Colonic mucosa (tissue), 4 donors: Measurements from ENCODE around the gene CFAP61. TPM values are rescaled to one million over a fixed set of nuclear protein-coding genes. Genes with fewer than 3 reads are reported as not detected.

Source experiments
- DNase-seq: peaks from one replicate; pipeline ENCODE4 v3.0.0-alpha.2; 2020
- H3K27ac ChIP-seq: fragments of 200-600 bp; one replicate; pipeline ENCODE4 v1.8.0; 2021
- H3K27me3 ChIP-seq: fragments of 200-600 bp; one replicate; pipeline ENCODE4 v1.8.0; 2021
- H3K36me3 ChIP-seq: fragments of 200-600 bp; one replicate; pipeline ENCODE4 v1.8.0; 2021
- H3K4me1 ChIP-seq: fragments of 200-600 bp; one replicate; pipeline ENCODE4 v1.8.0; 2021; ENCODE audit warnings: mild to moderate bottlenecking
- H3K4me3 ChIP-seq: fragments of 200-600 bp; one replicate; pipeline ENCODE4 v1.8.0; 2021
- H3K9ac ChIP-seq, 2 donors: one replicate each; pipeline ENCODE4 v1.7.0; 2013; ENCODE audit warnings: control low read depth in 2 of 2, low read depth in 2 of 2, low read length in 2 of 2
- H3K9me3 ChIP-seq: fragments of 200-600 bp; one replicate; pipeline ENCODE4 v1.8.0; 2021
- intact Hi-C: fragments of 100-400 bp; cut with DNase I; formaldehyde crosslinking; loops from one replicate; pipeline ENCODE4 v1.14.1; 2022
- total RNA-seq, 2 donors: library from RNA; stranded (reverse); fragmentation: NEBNext Ultra II Directional in 1 of 2; extraction: Animal tissue kit (Norgen Biotek cat#: 25700) in 1 of 2; gene quantifications; one replicate each; pipeline ENCODE4 v1.2.1, GENCODE V29; 2021
- TF ChIP-seq, protein P1 (sequence below): fragments of 200-600 bp; IDR thresholded peaks from one replicate; pipeline ENCODE4 v1.8.0; 2022; ENCODE audit warnings: antibody characterized with exemption, mild to moderate bottlenecking
- donor health status: healthy.
- donor health status: DM: no; HTN: no; CAD: no.
- donor health status: DM: no; HTN: no; CAD: no.

Gene CFAP61
- total RNA-seq, 2 donors from 2014 or later = 0.32 TPM; not detected in 1

DNA sequence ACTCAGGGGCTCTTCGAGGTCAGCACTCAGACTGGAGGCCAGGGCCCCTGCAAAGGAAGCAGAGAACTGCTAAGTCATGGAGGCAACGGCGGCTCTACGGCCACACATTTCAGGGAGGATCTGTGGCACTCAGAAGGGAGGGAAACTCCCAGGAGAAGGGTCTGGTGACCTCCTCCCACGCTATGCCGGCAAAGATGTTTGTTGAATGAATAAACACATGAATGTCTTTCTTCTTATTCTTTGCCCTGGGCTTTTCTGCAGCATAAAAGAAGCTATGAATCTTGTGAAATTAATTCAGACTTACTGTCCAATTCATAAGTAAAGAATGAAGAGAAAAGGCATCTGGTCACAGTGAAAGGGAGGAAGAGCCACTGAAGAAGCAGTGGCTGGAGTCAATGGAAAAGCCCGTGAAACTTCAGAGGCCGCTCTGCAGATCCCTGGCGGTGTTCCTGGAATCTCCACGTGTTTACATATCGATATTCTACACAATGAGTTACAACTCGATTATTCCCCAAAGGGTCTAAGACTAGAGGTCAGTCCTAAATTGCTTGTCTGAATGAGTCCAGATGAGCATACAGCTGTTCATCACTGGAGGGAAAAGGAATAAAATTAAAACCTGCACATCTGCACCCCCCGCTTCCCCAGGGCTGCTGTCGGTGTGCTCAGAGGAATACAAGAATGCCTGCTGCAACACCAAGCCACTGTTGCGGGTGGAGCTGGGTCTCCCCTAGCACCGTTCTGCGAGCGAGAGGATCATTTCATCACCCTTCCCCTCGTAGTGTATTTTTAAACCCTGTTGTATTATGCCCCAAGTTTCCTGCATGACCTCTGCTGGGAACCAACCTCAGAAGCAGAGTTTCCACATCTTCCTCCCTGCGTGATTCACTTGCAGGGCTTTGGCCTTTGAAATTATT is 341.1 kb downstream of the CFAP61 start:
- H3K27me3 ChIP-seq = no peaks in the 10 kb centered on the region
- H3K9ac ChIP-seq = no peak overlapping the region
- intact Hi-C loops = no loop called here
- no peak for DNase-seq
- TF ChIP-seq, protein P1, sequence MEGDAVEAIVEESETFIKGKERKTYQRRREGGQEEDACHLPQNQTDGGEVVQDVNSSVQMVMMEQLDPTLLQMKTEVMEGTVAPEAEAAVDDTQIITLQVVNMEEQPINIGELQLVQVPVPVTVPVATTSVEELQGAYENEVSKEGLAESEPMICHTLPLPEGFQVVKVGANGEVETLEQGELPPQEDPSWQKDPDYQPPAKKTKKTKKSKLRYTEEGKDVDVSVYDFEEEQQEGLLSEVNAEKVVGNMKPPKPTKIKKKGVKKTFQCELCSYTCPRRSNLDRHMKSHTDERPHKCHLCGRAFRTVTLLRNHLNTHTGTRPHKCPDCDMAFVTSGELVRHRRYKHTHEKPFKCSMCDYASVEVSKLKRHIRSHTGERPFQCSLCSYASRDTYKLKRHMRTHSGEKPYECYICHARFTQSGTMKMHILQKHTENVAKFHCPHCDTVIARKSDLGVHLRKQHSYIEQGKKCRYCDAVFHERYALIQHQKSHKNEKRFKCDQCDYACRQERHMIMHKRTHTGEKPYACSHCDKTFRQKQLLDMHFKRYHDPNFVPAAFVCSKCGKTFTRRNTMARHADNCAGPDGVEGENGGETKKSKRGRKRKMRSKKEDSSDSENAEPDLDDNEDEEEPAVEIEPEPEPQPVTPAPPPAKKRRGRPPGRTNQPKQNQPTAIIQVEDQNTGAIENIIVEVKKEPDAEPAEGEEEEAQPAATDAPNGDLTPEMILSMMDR = no peak
- no peaks in the 10 kb centered on the region for H3K36me3 ChIP-seq
- H3K4me1 ChIP-seq = no peaks in the 10 kb centered on the region
- H3K27ac ChIP-seq = no peak overlapping the region
- H3K4me3 ChIP-seq = no peak overlapping the region
- no peaks in the 10 kb centered on the region for H3K9me3 ChIP-seq

GRCh38 chr20:20395087-20395486 is 342.8 kb downstream of the CFAP61 start:
- TF ChIP-seq, protein P1 = no peak
- H3K36me3 ChIP-seq = no peaks in the 10 kb centered on the region
- no peak for DNase-seq
- no peak overlapping the region for H3K9ac ChIP-seq
- H3K4me1 ChIP-seq = no peaks in the 10 kb centered on the region
- no peaks in the 10 kb centered on the region for H3K27me3 ChIP-seq
- H3K27ac ChIP-seq = no peak overlapping the region
- H3K4me3 ChIP-seq = no peak overlapping the region
- intact Hi-C loops = no loop called here
- no peaks in the 10 kb centered on the region for H3K9me3 ChIP-seq

GRCh38 chr20:20395903-20396568 is 343.7 kb downstream of the CFAP61 start:
- H3K4me1 ChIP-seq = no peaks in the 10 kb centered on the region
- no peaks in the 10 kb centered on the region for H3K9me3 ChIP-seq
- no peaks in the 10 kb centered on the region for H3K27me3 ChIP-seq
- DNase-seq = no peak
- H3K9ac ChIP-seq = no peak overlapping the region
- H3K36me3 ChIP-seq = no peaks in the 10 kb centered on the region
- no peak overlapping the region for H3K27ac ChIP-seq
- H3K4me3 ChIP-seq = no peak overlapping the region
- intact Hi-C loops = no loop called here
- TF ChIP-seq, protein P1 = no peak

DNA sequence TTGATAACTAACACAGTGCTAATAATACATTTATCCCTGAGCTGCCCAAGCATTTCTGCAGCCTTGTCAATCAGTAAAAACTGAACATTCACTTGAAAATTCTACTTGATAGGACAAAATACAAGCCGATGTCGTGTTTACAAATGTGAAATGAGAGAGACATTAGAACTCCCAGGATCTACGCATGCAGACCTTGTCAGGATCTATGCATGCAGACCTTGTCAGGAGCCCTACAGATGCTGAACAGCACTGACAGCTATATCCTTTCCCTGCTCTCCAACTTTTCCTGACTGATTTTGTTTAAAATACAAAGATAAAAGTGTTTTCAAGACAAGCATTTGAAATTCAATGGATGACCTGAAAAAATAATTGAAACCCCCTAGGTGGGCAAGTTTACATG is 344.5 kb downstream of the CFAP61 start:
- TF ChIP-seq, protein P1 = no peak
- H3K27me3 ChIP-seq = no peaks in the 10 kb centered on the region
- H3K4me1 ChIP-seq = no peaks in the 10 kb centered on the region
- no peak overlapping the region for H3K27ac ChIP-seq
- intact Hi-C loops = no loop called here
- no peaks in the 10 kb centered on the region for H3K36me3 ChIP-seq
- DNase-seq = no peak
- no peaks in the 10 kb centered on the region for H3K9me3 ChIP-seq
- no peak overlapping the region for H3K4me3 ChIP-seq
- H3K9ac ChIP-seq = no peak overlapping the region

DNA sequence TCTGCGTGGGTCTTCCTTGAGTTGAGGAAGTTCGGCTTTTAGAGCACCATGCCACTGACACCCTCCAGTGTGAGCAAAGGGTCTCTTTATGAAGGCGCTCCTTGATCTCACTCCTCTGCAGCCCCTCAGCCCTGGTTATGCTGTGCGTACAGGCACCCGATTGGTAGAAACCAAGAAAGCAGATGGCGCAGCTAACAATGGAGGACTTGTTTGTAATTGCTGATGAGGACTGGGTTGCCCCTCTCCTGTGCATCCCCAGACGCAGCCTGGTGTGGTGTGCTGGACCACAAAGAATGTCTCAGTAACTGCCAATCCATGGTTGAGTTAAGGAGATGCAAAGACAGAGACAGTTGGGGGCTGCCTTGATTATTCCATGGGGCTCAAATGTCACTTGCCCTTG is 345.8 kb downstream of the CFAP61 start:
- no peak overlapping the region for H3K9ac ChIP-seq
- no peaks in the 10 kb centered on the region for H3K27me3 ChIP-seq
- no peaks in the 10 kb centered on the region for H3K36me3 ChIP-seq
- TF ChIP-seq, protein P1 = no peak
- no peak for DNase-seq
- intact Hi-C loops = no loop called here
- no peak overlapping the region for H3K4me3 ChIP-seq
- H3K27ac ChIP-seq = no peak overlapping the region
- no peaks in the 10 kb centered on the region for H3K9me3 ChIP-seq
- no peaks in the 10 kb centered on the region for H3K4me1 ChIP-seq
